Hematopoietic multipotent progenitor cell treated with erythropoietin and hydrocortisone succinate and interleukin-3 and kit ligand, for 8 days (in vitro differentiated cells): ENCODE data around the gene CDK11B.

Experiments
- DNase-seq: peaks from one replicate; pipeline ENCODE4 v3.0.0-alpha.2; 2015

Gene CDK11B

GRCh38 chr1:1614204-1614953 lies 44.4 kb downstream of the CDK11B start:
- DNase-seq = peak; percentile 91

GRCh38 chr1:1613509-1614082 lies 45.2 kb downstream of the CDK11B start:
- DNase-seq = peak; percentile 35

- no peak for DNase-seq
These were observed 46.8 kb downstream of the CDK11B start for GRCh38 chr1:1612104-1612400.

GRCh38 chr1:1610796-1611195 lies 48.0 kb downstream of the CDK11B start:
- no peak for DNase-seq

- no peak for DNase-seq
These were observed 48.9 kb downstream of the CDK11B start for GRCh38 chr1:1609822-1610485.

GRCh38 chr1:1606232-1606631 lies 52.6 kb downstream of the CDK11B start:
- no peak for DNase-seq

- DNase-seq = no peak
These were observed 53.1 kb downstream of the CDK11B start for GRCh38 chr1:1605724-1606123.

GRCh38 chr1:1605034-1605591 lies 53.7 kb downstream of the CDK11B start:
- DNase-seq = no peak

- DNase-seq = no peak
These were observed 54.3 kb downstream of the CDK11B start for GRCh38 chr1:1604374-1605033.

- no peak for DNase-seq
These were observed 55.0 kb downstream of the CDK11B start for GRCh38 chr1:1603671-1604373.

GRCh38 chr1:1602968-1603506 lies 55.8 kb downstream of the CDK11B start:
- DNase-seq = no peak

- no peak for DNase-seq
These were observed 56.4 kb downstream of the CDK11B start for GRCh38 chr1:1602304-1602967.

GRCh38 chr1:1601564-1602303 lies 57.1 kb downstream of the CDK11B start:
- DNase-seq = no peak

- DNase-seq = no peak
These were observed 57.8 kb downstream of the CDK11B start for GRCh38 chr1:1600861-1601563.

GRCh38 chr1:1599935-1600860 lies 58.6 kb downstream of the CDK11B start, which contains the start of gene FNDC10:
FNDC10 (minus strand) TSS chr1:1600135; CDS start chr1:1600015, 120 bp downstream.
- DNase-seq = no peak

GRCh38 chr1:1599030-1599934 lies 59.5 kb downstream of the CDK11B start:
- DNase-seq = peak; percentile 27

- DNase-seq = no peak
These were observed 60.1 kb downstream of the CDK11B start for GRCh38 chr1:1598720-1599029.

- DNase-seq = no peak
These were observed 60.6 kb downstream of the CDK11B start for GRCh38 chr1:1598051-1598719.
